GM13977 (cell line): ENCODE results near the gene GSTM2.

Experiments used
- DNase-seq: peaks from one replicate; pipeline ENCODE4 v3.0.0; 2012; ENCODE audit warnings: low spot score
- in situ Hi-C: fragments of 300-500 bp; cut with MboI; formaldehyde crosslinking; loops from one replicate; pipeline ENCODE4 v1.12.0; 2022; ENCODE audit warnings: low sequenced_read_pairs, low pct_unique_long_range_greater_than_20kb, mixed read lengths, inconsistent platforms; ENCODE audit not compliant: unreplicated experiment
- TF ChIP-seq, protein P1 (sequence below): IDR thresholded peaks from 2 replicates; pipeline ENCODE4 v1.5.1; 2012; ENCODE audit warnings: mild to moderate bottlenecking, control low read depth; ENCODE audit not compliant: insufficient read depth; ENCODE audit errors: extremely low read depth, missing control alignments

Gene GSTM2

DNA sequence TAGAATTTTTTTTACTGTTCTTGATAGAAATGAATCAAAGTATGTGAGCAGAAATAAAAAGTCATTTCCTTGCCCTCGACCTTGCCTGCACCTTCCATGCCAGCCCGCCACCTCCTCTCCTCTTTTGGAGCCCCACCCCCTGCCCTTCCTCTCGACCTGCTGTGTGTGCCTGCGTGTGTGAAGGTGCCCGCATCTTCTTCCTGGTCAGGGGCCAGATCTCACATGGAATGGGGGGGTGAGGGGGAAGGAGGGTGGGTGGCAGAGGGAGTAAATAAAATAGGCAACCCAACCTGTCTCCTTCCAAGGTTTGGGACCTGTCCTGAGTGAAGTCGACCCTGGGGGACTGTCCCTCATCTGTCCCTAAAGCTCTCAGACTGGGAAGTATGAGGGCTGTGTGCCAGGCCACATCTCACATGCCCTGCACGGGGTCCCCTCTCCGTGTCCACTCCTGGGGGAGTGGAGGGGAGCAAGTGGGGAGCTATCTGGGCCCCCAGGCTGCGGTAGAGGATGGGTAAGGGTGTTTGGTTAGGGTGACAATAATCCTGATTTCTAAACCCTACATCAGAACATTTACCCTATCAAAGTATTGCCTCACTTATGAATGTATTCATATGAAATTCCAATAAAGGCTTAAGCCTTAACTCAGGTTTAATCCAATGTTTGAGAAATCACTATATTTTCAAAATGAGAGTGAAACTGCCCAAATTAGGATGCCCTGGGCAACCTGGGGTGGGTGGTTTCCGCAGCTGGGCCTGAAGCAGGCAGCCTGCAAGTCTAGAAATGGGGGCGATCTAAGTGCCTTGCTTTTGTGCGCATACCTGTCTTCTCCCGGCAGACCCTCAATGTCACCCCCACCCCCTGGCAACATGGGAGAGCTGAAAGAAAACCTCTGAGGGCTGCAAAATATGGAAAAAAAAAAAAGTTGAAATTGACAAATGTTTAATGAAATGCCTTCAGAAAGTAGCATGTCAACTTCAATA lies 32.8 kb upstream of the GSTM2 start:
- TF ChIP-seq, protein P1, sequence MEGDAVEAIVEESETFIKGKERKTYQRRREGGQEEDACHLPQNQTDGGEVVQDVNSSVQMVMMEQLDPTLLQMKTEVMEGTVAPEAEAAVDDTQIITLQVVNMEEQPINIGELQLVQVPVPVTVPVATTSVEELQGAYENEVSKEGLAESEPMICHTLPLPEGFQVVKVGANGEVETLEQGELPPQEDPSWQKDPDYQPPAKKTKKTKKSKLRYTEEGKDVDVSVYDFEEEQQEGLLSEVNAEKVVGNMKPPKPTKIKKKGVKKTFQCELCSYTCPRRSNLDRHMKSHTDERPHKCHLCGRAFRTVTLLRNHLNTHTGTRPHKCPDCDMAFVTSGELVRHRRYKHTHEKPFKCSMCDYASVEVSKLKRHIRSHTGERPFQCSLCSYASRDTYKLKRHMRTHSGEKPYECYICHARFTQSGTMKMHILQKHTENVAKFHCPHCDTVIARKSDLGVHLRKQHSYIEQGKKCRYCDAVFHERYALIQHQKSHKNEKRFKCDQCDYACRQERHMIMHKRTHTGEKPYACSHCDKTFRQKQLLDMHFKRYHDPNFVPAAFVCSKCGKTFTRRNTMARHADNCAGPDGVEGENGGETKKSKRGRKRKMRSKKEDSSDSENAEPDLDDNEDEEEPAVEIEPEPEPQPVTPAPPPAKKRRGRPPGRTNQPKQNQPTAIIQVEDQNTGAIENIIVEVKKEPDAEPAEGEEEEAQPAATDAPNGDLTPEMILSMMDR: no peak
- in situ Hi-C loops: loop anchor here (5.0 kb wide), 1 partner anchor 88 kb away; the partner anchor contains the start of gene GNAI3
- no peak for DNase-seq

DNA sequence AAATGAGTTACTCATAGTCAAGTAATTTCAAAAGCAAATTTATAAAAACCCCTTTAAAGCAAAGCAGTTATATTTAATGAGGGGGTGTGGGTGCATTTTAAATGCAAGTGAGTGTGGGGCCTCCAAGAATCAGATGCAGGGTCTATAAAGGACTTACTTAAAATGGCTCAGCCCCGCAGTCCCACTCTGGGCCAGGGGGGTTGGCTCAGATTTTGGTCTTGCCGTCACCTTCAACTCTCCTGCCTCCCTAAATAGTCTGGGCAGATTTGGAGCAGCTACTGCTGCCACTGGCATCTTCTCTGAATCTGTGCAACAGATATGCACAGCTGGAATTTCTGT lies 32.0 kb upstream of the GSTM2 start:
- in situ Hi-C loops: no loop called here

DNA sequence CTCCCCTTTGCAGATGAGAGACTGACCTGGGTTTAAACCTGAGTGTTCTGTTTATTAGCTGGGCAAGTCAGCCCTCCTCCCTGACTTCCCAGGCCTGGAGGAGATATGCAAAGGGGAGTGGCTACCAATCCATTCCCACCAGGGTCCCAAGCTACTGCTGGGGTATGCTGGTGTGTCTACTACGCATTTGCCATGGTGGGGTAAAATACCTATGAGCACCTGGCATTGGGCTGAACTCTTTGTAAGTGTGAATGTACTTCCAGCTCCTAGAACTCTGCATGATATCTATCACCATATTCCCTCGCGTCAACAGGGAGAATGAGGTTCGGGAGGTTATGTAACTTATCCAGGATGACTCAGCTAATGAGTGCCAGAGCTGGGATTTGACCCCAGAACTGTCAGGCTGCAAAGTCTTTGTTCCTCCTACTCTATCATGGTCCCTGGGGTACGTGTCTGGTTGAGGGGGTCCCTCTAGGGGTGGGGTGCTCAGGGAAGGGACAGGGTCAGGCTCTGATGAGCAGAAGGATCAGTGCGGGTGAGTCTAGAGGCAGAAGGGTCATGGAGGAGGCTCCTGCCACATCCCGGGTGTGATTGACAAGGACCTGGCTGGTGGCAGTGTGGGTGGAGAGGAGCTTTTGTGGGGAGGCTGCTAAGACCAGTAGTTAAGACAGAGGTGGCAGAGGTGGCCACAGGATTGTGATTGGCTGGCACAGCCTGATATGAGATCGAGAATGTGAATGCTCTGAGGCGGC lies 31.5 kb upstream of the GSTM2 start:
- DNase-seq: no peak
- in situ Hi-C loops: no loop called here
- TF ChIP-seq, protein P1: no peak

More for the DNA sequence above, 32.0 kb upstream of the GSTM2 start:
- TF ChIP-seq, protein P1: no peak
- no peak for DNase-seq

DNA sequence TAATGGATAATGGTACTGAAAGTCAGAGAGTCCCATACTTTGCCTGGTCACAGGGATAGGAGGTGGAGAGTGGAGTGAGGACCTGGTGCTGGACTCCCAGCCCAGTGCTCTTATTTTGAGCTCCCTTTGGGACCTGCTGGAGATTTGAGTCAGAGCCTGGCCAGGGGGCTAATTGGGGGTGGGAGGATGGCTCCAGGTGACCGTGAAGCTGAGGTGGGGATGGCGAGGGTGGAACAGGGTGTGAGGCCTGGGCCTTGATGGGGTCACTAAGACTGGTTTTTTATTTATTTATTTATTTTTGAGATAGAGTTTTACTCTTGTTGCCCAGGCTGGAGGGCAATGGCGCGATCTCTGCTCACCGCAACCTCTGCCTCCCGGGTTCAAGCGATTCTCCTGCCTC lies 30.4 kb upstream of the GSTM2 start:
- TF ChIP-seq, protein P1: no peak
- no peak for DNase-seq
- in situ Hi-C loops: no loop called here

DNA sequence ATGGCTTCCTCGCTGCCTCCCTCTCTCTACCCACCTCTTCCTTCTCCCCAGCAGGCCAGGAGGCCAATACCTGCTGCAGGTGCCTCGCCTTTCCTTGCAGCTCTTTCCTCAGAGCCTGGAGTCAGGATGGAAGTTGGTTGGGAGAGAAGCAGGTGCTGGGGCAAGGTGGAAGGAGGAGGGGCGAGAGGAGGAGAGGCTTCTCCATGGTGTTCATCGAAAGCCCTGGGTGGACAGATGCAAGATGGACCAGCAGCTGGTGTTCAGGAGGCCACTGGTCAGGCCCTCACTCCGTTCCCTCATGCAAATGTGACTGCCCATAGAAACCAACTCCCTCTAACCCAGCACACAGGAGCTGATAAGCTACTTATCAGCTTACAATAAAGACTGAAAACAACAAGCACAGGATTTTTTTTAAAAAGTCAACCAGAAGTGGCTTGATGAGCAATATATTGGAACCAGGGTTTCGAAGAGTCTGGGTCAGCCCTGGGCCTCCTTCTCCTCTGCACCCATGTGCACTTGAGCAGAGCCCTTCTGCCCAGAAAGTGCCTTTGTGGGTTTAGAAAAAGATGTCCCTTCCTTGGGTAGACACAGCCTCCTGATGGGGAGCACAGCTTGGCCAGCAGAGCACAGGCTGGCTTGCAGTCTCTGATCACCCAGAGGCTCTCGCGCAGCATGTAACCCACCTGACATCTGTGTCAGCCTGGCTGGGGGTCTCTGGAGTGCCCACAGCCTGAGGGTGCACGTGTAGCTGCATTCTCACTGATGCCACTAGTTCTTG lies 28.6 kb upstream of the GSTM2 start:
- in situ Hi-C loops: no loop called here
- TF ChIP-seq, protein P1: no peak
- DNase-seq: no peak

DNA sequence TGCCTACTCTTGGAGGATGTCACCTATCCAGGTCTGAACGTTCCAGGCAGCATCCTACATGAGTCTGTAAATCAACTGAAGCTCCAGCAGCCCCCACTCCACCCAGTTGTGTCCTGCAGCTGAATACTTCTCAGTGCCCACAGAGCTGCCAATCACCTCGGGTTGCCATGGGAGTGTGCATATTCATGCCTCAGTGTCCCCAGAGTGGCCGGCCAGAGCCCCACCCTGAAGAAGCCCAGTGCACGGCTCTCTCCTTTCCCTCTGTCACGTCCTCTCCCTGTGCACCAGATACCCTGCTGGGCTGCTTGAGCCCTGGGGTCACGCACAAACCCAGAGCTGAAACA lies 28.0 kb upstream of the GSTM2 start:
- in situ Hi-C loops: loop anchor here (5.0 to 10.0 kb wide), 2 partner anchors 132 to 345 kb away; partner anchors contain the start of gene AHCYL1
- TF ChIP-seq, protein P1: no peak

More for the DNA sequence above, 28.0 kb upstream of the GSTM2 start:
- DNase-seq: no peak
